Natural killer cell (primary cell): ENCODE results near the gene MSI2. TPM values are rescaled to one million over a fixed set of nuclear protein-coding genes. Genes with fewer than 3 reads are reported as not detected.

Experiments used
- ATAC-seq, 3 donors: fragments of 150-1000 bp in 2 of 3; fragments of 200-7000 bp in 1 of 3; cut with Tn5 transposase; 1 replicate in 1 of 3; 2 replicates in 2 of 3; pipeline ENCODE4 v1.10.0; 2021; ENCODE audit warnings: mild to moderate bottlenecking in 2 of 3, moderate library complexity in 2 of 3
- DNase-seq, 2 donors: peaks; one replicate each; pipeline versions ENCODE4 v3.0.0 to v3.0.0-alpha.2; 2013 to 2021; ENCODE audit warnings: mixed read lengths in 1 of 2
- H3K27ac ChIP-seq: one replicate; pipeline ENCODE4 v1.5.1; 2013; ENCODE audit warnings: mild to moderate bottlenecking, low read length
- H3K27me3 ChIP-seq: one replicate; pipeline ENCODE4 v1.6.1; 2013; ENCODE audit warnings: low read length; ENCODE audit not compliant: control insufficient read depth, insufficient read depth
- H3K36me3 ChIP-seq: one replicate; pipeline ENCODE4 v1.6.1; 2013; ENCODE audit warnings: low read length; ENCODE audit not compliant: control insufficient read depth, insufficient read depth
- H3K4me1 ChIP-seq: one replicate; pipeline ENCODE4 v1.6.1; 2013; ENCODE audit warnings: low read length; ENCODE audit not compliant: control insufficient read depth, insufficient read depth
- H3K4me3 ChIP-seq: one replicate; pipeline ENCODE4 v1.5.1; 2013; ENCODE audit warnings: low read length
- H3K9me3 ChIP-seq: one replicate; pipeline ENCODE4 v1.6.1; 2013; ENCODE audit warnings: low read length; ENCODE audit not compliant: control insufficient read depth, insufficient read depth
- H3K27ac Mint-ChIP-seq, 2 donors: one replicate each; pipeline ENCODE4 v1.8.0; 2022; ENCODE audit warnings: mild to moderate bottlenecking in 2 of 2, mixed read lengths in 2 of 2, moderate library complexity in 1 of 2
- H3K27me3 Mint-ChIP-seq, 2 donors: one replicate each; pipeline ENCODE4 v1.8.0; 2022; ENCODE audit warnings: low read depth in 2 of 2, mixed read lengths in 2 of 2
- H3K36me3 Mint-ChIP-seq: one replicate; pipeline ENCODE4 v1.8.0; 2022; ENCODE audit warnings: mixed read lengths
- H3K4me1 Mint-ChIP-seq, 2 donors: one replicate each; pipeline ENCODE4 v1.8.0; 2022; ENCODE audit warnings: mixed read lengths in 2 of 2
- H3K4me3 Mint-ChIP-seq: one replicate; pipeline ENCODE4 v1.8.0; 2022; ENCODE audit warnings: mild to moderate bottlenecking, moderate library complexity, mixed read lengths
- H3K9me3 Mint-ChIP-seq, 2 donors: one replicate each; pipeline ENCODE4 v1.8.0; 2022; ENCODE audit warnings: mixed read lengths in 2 of 2
- WGBS: methylation state at CpG from one replicate; pipeline ENCODE4 v1.1.7; 2013; ENCODE audit warnings: missing lambda C conversion rate; ENCODE audit not compliant: insufficient coverage; 5-methylcytosine and 5-hydroxymethylcytosine counted together
- intact Hi-C: fragments of 100-400 bp; cut with micrococcal nuclease; formaldehyde crosslinking; loops from one replicate; pipeline ENCODE4 v1.14.2; 2022
- total RNA-seq, 4 donors: library from RNA; stranded (reverse); fragments of 120-200 nt in 1 of 4; gene quantifications; one replicate each; pipeline versions ENCODE4 v1.2.3 to v1.2.4, GENCODE V29; 2013 to 2022
- TF ChIP-seq, protein P1 (sequence below): fragments of 200-600 bp; IDR thresholded peaks from one replicate; pipeline ENCODE4 v1.8.0; 2022; ENCODE audit warnings: antibody characterized with exemption

MSI2 gene
- total RNA-seq, 3 donors from 2014 or later (not counting 1 experiment from before 2014, with no cell fraction given): 95.5 to 145 (median 96.8) TPM

DNA sequence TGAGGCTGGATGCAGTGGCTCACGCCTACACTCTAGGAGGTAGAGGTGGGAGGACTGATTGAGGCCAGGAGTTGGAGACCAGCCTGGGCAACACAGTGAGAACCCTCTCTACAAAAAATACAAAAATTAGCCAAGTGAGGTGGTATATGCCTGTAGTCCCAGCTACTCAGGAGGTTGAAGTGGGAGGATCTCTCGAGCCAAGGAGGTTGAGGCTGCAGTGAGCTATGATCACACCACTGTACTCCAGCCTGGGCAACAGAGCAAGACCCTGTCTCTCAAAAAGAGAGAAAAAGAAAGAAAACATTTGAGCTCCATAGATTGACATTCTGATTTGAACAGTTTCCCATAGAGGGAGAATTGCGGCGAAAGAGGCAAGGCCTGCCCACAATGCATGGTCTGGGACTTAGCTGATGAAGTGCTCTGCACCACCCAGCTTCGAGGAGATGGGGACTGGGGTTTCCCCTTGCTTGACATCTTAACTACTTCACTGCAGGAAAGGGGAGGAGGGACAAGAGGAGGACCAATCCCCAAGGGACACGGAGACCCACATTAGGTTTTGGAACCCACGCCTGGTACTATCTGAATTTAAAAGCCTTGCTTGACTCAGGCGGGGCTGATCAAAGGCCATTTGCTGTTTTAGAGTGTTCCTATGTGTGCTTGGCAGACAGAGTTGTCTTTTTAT, 21.7 kb downstream of the MSI2 start:
- H3K36me3 Mint-ChIP-seq: no peaks in the 10 kb centered on the region
- intact Hi-C loops: no loop called here
- Histone ChIP-seq H3K36me3 (no peaks in the 10 kb centered on the region), H3K27ac (no peak overlapping the region), H3K4me3 (no peak overlapping the region), H3K4me1 (no peaks in the 10 kb centered on the region), H3K27me3 (no peaks in the 10 kb centered on the region), H3K9me3 (no peaks in the 10 kb centered on the region)
- no peak for ATAC-seq
- H3K4me1 Mint-ChIP-seq: peaks cover 26 to 30% of the 10 kb centered on the region in 2 donors
- 78% methylated on average over 8 of the region's 8 CpGs for WGBS
- no peak overlapping the region for H3K4me3 Mint-ChIP-seq
- TF ChIP-seq, protein P1, sequence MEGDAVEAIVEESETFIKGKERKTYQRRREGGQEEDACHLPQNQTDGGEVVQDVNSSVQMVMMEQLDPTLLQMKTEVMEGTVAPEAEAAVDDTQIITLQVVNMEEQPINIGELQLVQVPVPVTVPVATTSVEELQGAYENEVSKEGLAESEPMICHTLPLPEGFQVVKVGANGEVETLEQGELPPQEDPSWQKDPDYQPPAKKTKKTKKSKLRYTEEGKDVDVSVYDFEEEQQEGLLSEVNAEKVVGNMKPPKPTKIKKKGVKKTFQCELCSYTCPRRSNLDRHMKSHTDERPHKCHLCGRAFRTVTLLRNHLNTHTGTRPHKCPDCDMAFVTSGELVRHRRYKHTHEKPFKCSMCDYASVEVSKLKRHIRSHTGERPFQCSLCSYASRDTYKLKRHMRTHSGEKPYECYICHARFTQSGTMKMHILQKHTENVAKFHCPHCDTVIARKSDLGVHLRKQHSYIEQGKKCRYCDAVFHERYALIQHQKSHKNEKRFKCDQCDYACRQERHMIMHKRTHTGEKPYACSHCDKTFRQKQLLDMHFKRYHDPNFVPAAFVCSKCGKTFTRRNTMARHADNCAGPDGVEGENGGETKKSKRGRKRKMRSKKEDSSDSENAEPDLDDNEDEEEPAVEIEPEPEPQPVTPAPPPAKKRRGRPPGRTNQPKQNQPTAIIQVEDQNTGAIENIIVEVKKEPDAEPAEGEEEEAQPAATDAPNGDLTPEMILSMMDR: no peak
- H3K9me3 Mint-ChIP-seq: no peaks in the 10 kb centered on the region
- DNase-seq: no peak
- no peak overlapping the region for H3K27ac Mint-ChIP-seq
- no peaks in the 10 kb centered on the region for H3K27me3 Mint-ChIP-seq

DNA sequence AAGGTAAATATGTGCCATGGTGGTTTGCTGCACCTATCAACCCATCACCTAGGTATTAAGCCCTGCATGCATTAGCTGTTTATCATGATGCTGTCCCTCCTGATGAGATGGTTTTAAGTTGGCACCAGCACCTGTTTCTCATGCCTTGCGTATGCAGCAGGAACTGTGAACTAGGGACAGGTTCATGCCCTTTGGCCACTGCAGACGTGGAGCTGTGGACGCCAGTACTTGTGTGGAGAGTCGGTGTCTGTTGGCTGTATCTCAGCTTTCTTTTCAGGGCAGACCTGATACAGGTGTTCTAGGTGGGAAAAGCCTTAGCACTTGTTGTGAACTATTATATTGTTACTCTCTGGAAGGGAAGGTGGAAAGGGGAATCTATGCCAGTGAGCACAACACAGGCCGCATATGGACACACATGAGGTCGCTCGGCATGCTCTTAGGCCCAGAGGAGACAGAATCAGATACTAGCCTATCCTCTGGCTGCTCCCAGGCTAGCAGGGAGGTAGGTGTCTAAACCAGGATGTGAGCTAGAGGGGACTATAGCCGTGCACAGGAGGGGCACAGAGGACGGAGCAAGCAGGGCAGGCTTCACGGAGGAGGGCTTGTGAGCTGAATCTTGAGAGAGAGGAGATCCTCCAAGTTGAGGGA, 22.5 kb downstream of the MSI2 start:
- ATAC-seq (no peak), DNase-seq (no peak)
- H3K4me1 Mint-ChIP-seq: peaks cover 29 to 33% of the 10 kb centered on the region in 2 donors
- no peaks in the 10 kb centered on the region for H3K9me3 Mint-ChIP-seq
- TF ChIP-seq, protein P1: no peak
- Histone ChIP-seq H3K36me3 (no peaks in the 10 kb centered on the region), H3K9me3 (no peaks in the 10 kb centered on the region), H3K4me3 (no peak overlapping the region), H3K27ac (no peak overlapping the region), H3K27me3 (no peaks in the 10 kb centered on the region), H3K4me1 (no peaks in the 10 kb centered on the region)
- intact Hi-C loops: no loop called here
- no peaks in the 10 kb centered on the region for H3K27me3 Mint-ChIP-seq
- no peak overlapping the region for H3K4me3 Mint-ChIP-seq
- H3K27ac Mint-ChIP-seq: no peak overlapping the region
- H3K36me3 Mint-ChIP-seq: no peaks in the 10 kb centered on the region
- 95% methylated on average over 10 of the region's 10 CpGs for WGBS

DNA sequence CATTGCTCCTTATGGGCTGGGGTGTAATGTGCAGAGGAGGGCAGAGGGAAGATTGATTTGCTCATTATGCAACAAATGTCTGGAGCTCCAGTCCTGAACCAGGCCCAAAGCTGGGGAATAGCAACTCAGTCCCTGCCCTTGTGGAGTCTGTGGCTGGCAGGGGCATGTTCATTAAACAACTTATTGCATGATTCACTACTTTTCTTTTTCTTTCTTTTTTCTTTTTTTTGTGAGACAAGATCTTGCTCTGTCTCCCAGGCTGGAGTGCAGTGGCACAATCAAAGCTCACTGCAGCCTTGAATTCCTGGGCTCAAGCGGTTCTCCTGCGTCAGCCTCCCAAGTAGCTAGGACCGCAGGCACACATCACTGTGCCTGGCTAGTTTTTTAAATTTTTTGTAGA, 23.1 kb downstream of the MSI2 start:
- Mint-ChIP-seq H3K27me3 (no peaks in the 10 kb centered on the region), H3K36me3 (no peaks in the 10 kb centered on the region), H3K9me3 (no peaks in the 10 kb centered on the region), H3K27ac (no peak overlapping the region), H3K4me1 (peaks cover 35 to 37% of the 10 kb centered on the region in 2 donors), H3K4me3 (no peak overlapping the region)
- Histone ChIP-seq H3K27me3 (no peaks in the 10 kb centered on the region), H3K27ac (no peak overlapping the region), H3K9me3 (no peaks in the 10 kb centered on the region), H3K36me3 (no peaks in the 10 kb centered on the region), H3K4me1 (no peaks in the 10 kb centered on the region), H3K4me3 (no peak overlapping the region)
- intact Hi-C loops: no loop called here
- ATAC-seq: no peak
- no peak for DNase-seq
- WGBS: 98% methylated on average over 3 of the region's 3 CpGs
- TF ChIP-seq, protein P1: no peak
